ENCODE measurements around the gene ARHGEF7.

GRCh38 chr13:111341886-111342285 is 226.8 kb downstream of the ARHGEF7 start:
- no peak for TF ChIP-seq EZH2 (IDR thresholded peaks at IDR 0.05; ENCODE audit: low read depth, unreplicated experiment)
- TF ChIP-seq CTCF (conservative IDR thresholded peaks at IDR 0.05; ENCODE audit: low read depth in 2 of 2), result no peak
- TF ChIP-seq POLR2AphosphoS5 (IDR thresholded peaks at IDR 0.05; ENCODE audit: low read depth), result no peak
- no peak for TF ChIP-seq REST (IDR thresholded peaks at IDR 0.05; ENCODE audit: unreplicated experiment)
- no peak for TF ChIP-seq EZH2phosphoT487 (IDR thresholded peaks at IDR 0.05; ENCODE audit: unreplicated experiment)
- no peak for TF ChIP-seq JUNB (IDR thresholded peaks at IDR 0.05; ENCODE audit: unreplicated experiment)
- TF ChIP-seq ETS1 (IDR thresholded peaks at IDR 0.05), result no peak
- no peak for TF ChIP-seq CREB1 (CRISPR knock-in tag; IDR thresholded peaks at IDR 0.05; ENCODE audit: low read depth)
- no peak for TF ChIP-seq ZNF114 (CRISPR knock-in tag; IDR thresholded peaks at IDR 0.05)
- TF ChIP-seq ZNF331 (CRISPR knock-in tag; IDR thresholded peaks at IDR 0.05; ENCODE audit: low read depth), result no peak
- TF ChIP-seq NANOG (IDR thresholded peaks at IDR 0.05; ENCODE audit: borderline replicate concordance), result no peak

All from GM23338 (cell line).